SKM-1 treated with dmso at 0.1 percent for 144 hours (cell line): Measurements from ENCODE around the gene RABGAP1L.
"Not testable (repeated sequence)": the region's sequence is repeated elsewhere in the genome, so short reads cannot be mapped to it uniquely, and the experiment has no call there.

Experiments used
- DNase-seq: peaks from one replicate; lab custom pipeline; 2025; ENCODE audit not compliant: unreplicated experiment; lab: John Stamatoyannopoulos, UW

The RABGAP1L gene

DNA sequence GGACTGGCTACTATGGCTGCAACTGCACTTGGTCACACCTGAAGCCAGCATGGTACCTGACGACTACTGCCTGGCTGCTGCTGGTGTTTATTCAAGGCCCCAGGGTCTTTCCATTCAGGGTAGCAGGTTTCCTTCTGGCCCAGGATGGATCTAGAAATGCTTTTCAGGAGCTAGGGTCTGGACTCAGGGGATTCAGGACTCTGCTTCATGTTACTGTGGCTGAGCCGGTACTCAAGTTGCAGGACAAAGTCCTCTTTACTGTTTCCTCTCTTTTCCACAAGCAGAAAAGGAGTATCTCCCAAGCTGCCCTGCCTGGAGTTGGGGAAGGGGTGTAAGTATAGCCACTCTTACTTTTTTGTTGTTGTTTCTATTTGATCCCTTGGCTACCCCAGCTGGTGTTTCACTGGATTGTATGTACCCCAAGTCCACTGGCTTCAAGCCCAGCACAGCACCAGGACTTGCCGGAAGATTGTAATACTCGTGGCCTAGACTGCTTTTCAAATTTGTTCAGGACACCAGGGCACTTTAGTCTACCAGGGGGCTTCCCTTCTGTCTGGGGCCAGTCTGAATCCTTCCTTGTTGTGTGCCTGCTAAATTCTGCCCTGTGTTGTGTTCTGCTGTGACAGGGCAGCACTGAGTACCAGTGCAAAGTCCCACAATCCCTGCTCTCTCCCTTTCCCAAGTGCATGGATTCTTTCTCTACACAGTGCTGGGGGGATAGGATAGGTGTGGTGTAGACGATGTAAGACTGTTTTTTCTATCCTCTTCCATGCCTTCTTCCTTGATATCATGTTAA is 536.9 kb downstream of the RABGAP1L start:
- DNase-seq: no peak

DNA sequence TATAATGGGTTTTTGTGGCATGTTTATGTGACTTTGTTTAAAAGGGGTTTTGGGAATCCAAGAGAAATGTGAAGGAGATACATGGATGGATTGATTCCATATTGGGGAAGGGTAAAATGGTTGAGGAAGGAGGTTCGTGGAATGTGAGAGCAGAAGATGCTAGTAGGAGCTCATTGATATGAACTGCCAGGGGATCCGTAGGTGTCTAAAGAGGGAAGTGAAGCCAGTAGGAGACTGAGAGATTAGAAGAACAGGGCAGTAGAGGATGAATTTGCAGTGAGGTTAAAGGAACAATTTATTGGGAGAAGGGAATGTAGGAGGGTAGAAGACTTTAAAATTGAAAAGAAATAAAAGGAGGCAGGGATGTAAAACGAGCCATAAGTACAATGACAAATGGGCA is 541.0 kb downstream of the RABGAP1L start:
- DNase-seq: no peak

DNA sequence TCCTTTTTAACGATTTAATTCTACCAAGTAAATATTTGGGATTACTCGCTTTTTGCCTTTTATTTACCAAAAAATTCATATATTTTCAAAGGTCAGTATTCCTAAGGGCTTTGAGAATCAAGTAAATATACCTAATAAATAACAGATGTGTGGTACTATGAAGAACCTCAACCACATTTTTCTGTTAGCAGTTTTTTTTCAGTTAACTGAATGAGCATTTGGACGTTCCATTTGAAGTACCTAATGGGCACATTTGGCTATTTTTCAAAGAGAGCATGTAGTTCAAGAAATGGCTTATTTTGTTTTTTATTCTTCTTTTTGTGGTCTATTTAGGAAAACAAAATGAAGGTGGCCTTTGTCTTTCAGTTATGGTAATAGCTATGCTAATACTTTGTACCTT is 541.5 kb downstream of the RABGAP1L start:
- no peak for DNase-seq

DNA sequence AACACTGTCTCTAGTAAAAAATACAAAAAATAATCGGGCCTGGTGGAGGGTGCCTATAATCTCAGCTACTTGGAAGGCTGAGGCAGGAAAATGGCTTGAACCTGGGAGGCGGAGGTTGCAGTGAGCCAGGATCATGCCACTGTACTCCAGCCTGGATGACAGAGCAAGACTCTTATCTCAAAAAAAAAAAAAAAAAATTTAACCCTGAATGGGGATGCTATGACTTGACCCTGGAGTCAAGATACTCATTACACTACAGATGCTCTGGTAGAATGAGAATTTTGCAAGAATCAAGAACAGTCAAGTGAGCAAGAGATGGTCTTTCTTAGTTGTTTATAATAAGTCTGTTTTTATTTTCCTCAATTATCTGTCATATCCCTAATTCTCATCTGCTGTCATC is 542.2 kb downstream of the RABGAP1L start:
- DNase-seq: no peak

DNA sequence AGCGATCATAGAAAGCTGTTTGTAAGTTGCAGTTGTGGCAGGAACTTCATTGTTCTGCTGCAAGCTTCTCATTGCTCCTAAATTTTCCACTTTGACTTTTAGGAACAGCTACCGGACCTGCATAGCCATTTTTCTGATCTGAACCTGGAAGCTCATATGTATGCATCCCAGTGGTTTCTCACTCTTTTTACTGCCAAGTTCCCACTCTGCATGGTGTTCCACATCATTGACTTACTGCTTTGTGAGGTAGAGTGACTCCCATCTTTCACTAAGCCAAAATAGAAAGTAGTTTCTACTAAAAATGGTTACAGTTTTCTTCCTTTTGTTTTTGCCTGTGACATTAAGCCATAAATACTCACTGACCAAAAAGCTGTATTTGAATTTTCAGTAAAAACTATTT is 542.7 kb downstream of the RABGAP1L start:
- DNase-seq: no peak

DNA sequence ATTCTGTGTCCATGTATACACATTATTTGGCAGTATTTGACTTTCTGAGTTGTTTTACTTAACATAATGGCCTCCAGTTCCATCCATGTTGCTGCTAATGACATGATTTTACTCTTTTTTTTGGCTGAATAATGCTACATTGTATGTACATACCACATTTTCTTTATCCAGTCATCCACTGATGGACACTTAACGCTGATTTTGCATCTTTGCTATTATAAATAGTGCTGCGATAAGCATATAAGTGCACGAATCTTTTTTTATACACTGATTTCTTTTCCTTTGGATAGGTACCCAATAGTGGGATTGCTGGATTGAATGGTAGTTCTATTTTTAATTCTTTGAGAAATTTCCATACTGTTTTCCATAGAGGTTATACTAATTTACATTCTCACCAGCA is 544.0 kb downstream of the RABGAP1L start:
- no peak for DNase-seq

DNA sequence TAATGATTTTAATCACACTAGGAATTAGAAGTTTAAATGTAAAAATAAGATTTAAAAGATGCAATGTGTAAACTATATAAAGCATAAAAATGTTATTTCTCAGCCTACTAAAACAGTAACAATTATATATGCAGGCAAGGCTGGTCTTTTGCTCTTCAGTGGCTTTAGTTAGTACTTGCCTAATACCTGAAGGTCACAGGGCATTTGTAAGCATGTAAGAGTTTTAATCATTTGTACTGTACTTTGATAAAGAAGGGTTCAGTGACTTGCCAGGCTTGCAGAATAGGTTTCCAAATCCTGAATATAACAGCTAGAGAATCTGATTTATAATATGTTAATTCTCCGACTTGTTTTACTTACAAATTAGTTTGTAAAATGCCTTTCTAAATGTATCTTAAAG is 545.0 kb downstream of the RABGAP1L start:
- no peak for DNase-seq

DNA sequence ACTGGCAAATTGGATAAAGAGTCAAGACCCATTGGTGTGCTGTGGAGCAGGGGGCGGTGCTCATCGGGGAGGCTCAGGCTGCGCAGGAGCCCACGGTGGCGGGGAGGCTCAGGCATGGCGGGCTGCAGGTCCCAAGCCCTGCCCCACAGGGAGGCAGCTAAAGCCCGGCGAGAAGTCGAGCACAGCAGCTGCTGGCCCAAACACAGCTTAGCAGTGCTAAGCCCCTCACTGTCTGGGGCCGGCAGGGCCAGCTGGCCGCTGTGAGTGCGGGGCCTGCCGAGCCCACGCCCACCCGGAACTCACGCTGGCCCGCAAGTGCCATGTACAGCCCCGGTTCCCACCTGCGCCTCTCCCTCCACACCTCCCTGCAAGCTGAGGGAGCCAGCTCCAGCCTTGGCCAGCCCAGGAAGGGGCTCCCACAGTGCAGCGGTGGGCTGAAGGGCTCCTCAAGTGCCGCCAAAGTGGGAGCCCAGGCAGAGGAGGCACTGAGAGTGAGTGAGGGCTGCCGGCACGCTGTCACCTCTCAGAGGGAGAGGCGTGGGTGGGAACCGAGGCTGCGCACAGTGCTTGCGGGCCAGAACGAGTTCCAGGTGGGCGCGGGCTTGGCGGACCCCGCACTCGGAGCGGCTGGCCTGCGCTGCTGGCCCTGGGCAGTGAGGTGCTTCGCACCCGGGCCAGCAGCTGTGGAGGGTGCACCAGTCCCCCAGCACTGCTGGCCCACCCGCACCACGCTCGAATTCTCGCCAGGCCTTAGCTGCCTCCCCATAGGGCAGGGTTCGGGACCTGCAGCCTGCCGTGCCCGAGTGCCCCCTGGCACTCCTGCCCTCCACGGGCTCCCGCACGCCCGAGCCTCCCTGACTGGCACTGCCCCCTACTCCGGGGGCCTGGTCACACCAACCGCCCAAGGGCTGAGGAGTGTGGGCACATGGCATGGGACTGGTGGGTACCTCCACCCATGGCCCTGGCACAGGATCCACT is 551.8 kb downstream of the RABGAP1L start:
- DNase-seq: no peak

DNA sequence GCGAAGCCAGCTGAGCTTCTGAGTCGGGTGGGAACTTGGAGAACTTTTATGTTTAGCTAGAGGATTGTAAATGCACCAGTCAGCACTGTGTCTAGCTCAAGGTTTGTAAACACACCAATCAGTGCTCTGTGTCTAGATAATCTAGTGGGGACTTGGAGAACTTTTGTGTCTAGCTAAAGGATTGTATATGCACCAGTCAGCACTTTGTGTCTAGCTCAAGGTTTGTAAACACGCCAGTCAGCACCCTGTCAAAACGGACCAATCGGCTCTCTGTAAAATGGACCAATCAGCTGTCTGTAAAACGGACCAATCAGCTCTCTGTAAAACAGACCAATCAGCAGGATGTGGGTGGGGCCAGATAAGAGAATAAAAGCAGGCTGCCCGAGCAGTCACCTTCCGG is 552.5 kb downstream of the RABGAP1L start:
- not testable (repeated sequence) for DNase-seq

DNA sequence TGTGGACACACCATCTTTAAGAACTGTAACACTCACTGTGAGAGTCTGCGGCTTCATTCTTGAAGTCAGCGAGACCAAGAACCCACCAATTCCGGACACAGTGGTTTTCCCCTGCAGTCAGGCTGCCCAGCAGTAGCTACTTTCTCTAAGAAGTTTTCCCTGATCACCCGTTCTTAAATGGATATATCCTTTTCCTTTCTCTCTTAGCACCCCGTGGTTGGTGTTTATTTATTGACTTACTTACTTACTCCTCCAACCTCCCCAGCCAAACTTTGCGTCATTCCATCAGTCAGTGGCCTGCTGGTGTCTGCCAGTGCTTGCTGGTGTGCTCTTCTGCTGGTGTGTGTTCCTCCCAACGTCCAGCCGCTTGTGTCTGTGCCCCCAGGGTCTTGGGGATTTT is 553.2 kb downstream of the RABGAP1L start:
- DNase-seq: no peak

DNA sequence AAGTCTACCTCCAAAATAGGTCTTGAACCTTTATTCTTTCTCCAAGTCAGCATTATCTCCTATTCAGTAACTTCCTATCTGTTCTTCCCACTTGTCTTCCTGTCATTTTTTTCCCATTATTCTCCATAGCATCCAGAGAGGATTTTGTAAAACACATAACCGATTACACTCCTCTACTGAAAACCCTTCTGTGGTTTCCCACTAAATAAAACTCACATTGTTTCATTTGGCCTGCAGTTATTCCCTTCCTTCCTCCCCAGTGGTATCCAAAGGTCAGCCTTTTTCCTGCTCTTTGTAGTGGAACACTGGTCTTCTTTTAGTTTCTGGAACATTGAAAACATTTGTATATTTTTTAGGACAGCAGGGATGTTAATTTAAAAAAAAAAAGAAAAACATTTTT is 554.5 kb downstream of the RABGAP1L start:
- no peak for DNase-seq

DNA sequence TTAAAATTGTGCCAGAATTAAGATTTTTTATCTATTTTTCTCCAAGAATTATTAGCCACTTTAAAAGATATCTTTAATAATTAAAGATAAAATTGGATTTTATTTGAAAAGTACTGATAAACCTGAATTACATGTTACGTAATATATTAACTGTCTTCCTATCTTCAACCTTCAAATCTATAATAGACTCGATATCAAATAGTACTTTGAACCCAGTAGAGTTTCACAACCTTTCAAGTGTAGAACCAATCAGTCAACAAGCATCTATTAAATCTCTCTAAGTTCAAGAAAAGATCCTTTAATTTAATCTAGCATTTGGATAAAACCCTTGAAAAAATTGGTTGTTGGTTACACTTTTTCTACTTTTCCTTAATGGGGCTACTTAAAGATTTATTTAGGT is 559.9 kb downstream of the RABGAP1L start:
- DNase-seq: no peak

DNA sequence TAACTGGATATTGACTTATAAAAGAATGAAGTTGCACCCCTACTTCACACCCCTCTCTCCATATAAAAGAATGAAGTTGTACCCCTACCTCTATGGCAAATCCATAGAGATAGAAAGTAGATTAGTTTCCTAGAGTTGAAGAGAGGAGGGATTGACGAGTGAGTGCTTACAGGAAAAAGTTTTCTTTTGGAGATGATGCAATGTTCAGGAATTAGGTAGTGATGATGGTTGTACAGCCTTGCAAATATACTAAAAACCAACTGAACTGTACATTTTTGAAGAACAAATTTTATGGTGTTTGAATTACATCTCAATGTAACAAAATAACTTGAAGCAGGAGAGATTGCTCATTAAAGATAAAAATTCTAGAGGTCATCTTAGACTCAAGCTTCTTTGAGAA is 561.3 kb downstream of the RABGAP1L start:
- no peak for DNase-seq

DNA sequence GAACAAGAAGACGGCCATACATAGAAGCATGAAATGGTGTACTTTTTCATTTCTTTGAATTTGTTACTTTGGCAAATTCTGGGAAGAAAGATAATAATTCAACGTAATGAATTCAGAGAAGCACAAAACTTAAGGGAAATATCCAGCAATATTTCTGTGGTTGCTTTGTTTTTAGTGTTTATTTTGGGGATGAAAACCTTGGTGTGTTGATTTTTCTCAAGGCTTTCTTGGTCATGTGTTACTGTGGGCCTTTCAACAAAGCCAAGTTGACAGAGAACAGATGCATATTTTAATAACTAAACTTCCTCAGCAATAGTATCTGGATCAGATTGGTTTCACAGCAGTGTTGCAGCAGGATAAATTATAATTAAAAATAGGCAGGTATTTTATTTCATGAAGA is 561.9 kb downstream of the RABGAP1L start:
- DNase-seq: no peak

DNA sequence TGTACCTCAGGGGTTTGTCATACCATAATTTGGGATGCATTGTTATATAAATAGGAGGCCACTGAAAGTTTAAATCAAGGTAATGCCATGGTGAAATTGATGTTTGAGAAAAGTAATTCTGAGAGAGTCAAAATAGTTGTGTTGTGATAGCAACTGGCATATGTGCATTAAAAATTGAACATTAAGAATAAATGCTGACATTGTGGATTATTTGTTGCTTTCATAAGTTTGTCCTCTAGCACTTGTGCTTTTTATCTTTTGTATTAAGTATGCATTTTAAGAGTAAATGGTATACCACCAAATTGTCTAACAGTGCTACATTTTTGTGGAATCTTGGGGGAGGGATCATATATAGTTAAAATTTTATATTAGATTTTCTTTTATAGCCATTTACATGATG is 564.5 kb downstream of the RABGAP1L start:
- no peak for DNase-seq

DNA sequence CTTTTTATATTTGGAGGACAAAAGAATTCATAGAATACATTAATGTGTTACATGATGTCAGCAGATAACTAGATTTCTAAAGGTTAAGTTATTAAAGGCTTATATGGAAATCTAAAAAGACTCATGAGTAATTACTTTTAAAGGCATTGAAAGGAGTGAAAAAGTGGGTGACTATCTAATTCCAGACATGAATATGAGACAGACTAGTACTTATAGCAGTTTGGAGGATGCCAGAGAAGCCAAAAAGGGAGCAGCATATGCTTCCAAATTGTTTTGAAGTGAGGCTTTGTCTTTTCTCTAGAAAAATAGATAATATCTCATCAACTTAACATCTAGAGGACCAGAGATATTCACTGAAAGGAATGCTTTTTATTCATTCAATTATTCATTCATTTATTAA is 564.9 kb downstream of the RABGAP1L start:
- no peak for DNase-seq

DNA sequence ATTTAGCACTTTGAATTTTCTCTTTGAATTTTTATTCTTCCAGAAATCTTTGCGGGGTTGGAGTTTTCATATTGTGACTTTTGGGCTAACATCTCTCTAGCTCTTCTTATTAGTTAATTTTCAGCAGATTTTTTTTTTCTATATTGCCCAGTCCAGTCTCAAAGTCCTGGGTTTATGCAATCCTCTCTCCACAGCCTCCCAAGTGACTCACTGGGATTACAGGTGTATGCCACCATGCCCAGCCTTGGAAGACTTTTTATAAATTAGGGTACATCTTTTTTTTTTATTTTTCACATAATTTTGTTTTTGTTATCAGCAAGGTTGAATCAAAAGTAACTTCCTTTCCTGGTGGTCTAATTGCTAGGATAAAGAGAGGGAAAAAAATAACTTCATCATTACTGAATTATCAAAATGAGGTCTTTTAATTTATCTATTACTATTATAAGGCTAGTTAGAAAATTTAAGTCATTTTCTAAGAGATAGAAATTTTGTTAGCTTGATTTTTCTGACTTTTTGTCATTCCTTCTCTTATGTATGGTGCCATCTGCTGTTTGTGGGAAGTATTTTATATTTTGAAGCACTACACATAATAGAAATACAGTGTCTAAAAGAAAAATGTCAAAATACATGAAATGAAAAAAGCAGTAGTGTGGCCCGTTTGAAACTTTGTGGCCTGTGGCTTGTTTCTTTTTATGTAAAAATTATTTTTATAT is 567.0 kb downstream of the RABGAP1L start:
- no peak for DNase-seq

DNA sequence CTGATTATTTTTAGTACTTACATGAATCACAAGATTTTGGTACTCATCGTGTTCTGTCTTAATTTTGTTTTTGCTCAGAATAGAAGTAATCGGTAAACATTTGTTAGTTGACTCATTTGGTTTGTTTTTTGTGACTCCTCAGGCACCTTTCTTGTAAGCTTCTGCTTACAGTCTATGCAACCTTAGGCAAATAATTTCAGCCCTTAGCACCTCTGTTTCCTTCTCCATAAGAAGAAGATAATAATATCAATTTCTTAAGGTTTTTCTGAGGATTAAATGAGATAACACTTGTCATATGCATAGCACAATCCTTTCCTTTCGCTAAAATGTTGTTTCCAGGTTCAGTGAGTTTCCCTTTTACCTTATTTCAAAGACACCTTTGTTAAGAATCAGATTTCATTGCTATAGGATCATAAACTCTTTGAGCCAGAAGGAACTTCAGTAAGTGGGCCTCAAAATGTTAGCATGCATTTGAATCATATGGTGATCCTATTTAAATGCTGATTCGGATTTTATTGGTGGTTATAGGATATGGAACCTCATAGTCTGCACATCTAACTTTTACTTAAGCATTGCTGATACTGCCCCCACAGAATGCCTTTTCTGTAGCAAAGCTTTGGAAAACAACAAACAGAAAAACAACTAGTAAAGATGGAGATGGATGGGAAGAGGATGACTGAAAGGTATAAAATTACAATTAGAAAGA is 567.7 kb downstream of the RABGAP1L start:
- no peak for DNase-seq

DNA sequence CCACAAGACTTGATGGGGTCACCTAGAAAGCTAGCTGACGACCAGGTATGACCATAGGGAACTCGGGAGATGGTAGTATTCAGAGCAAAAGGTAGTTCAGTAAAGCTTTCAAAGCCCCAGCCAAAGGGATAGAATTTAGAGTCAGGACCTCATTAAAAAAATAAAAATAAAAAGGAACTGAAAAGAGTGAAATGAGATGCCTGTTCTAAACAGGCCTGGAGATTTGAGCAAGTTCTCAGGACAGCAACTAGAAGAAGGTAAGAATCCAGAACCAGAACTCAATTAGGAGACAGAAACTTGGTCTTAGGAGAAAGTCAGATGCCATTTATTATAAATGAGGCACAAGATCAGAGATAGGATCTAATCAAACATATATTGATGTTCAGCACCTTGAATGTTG is 575.0 kb downstream of the RABGAP1L start:
- DNase-seq: no peak

DNA sequence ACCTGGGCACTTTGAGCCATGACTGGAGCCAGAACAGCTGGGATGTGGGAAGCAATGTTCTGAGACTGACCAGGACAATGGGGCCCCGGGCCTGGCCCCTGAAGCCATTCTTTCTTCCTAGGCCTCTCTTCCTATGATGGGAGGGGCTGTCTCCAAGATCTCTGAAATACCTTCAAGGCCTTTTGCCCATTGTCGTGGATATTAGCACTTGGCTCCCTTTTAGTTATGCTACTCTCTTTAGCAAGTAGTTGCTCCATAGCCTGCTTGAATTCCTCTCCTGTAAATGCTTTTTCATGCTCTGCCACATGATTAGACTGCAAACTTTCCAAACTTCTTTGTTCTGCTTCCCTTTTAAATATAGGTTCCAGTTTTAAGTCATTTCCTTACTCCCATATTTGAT is 577.5 kb downstream of the RABGAP1L start:
- DNase-seq: no peak
